B cell (primary cell): ENCODE data around the gene BICDL2. TPM values are rescaled to one million over a fixed set of nuclear protein-coding genes. Genes with fewer than 3 reads are reported as not detected.

Experiments used
- ATAC-seq: fragments of 200-7000 bp; cut with Tn5 transposase; one replicate; pipeline ENCODE4 v1.10.0; 2021; ENCODE audit warnings: low read depth, mild to moderate bottlenecking, moderate number of reproducible peaks, moderate library complexity
- CTCF ChIA-PET: fragments of 350-600 bp; sonication (Branson Sonifier 250); formaldehyde crosslinking; loops from one replicate; lab custom pipeline; 2021; ENCODE audit warnings: antibody characterized with exemption, inconsistent platforms; lab: Charles Lee
- POLR2A ChIA-PET: fragments of 350-600 bp; sonication (Branson Sonifier 250); formaldehyde crosslinking; loops from one replicate; lab custom pipeline; 2021; ENCODE audit warnings: antibody characterized with exemption; lab: Charles Lee
- DNase-seq: peaks from one replicate; pipeline ENCODE4 v3.0.0; 2013
- H2AFZ ChIP-seq: 2 replicates; pipeline ENCODE4 v1.6.1; 2012; ENCODE audit warnings: mild to moderate bottlenecking, low read depth, low read length; ENCODE audit not compliant: insufficient read depth, poor library complexity, severe bottlenecking
- H3K27ac ChIP-seq, 2 donors: 1 replicate in 1 of 2; 2 replicates in 1 of 2; pipeline ENCODE4 v1.5.1; 2012 to 2013; ENCODE audit warnings: low read length in 2 of 2, mild to moderate bottlenecking in 2 of 2, moderate library complexity in 1 of 2
- H3K27me3 ChIP-seq, 4 experiments: fragments of 200-600 bp in 1 of 4; sonication (generic) in 1 of 4; replicated peaks in 1 of 4; 1 replicate in 2 of 4; 2 replicates in 2 of 4; pipeline versions ENCODE4 v1.6.1 to v1.7.0; 2013 to 2016; ENCODE audit warnings: low read length in 3 of 4, mild to moderate bottlenecking in 2 of 4, mixed read lengths in 1 of 4, moderate library complexity in 1 of 4; ENCODE audit not compliant: insufficient read depth in 4 of 4, control insufficient read depth in 3 of 4; ENCODE audit errors: control extremely low read depth in 1 of 4
- H3K36me3 ChIP-seq, 2 experiments: replicated peaks in 1 of 2; 1 replicate in 1 of 2; 2 replicates in 1 of 2; pipeline versions ENCODE4 v1.6.1 to v1.7.1; 2013; ENCODE audit warnings: low read length in 1 of 2; ENCODE audit not compliant: insufficient read depth in 2 of 2, control insufficient read depth in 1 of 2; ENCODE audit errors: control extremely low read depth in 1 of 2, extremely low read depth in 1 of 2
- H3K4me1 ChIP-seq, 2 donors: fragments of 200-600 bp in 1 of 2; sonication (generic) in 1 of 2; 1 replicate in 1 of 2; 2 replicates in 1 of 2; pipeline versions ENCODE4 v1.5.1 to v1.6.1; 2013 to 2017; ENCODE audit warnings: low read length in 2 of 2; ENCODE audit not compliant: control insufficient read depth in 2 of 2, insufficient read depth in 2 of 2
- H3K4me2 ChIP-seq: replicated peaks from 2 replicates; pipeline ENCODE3; 2012; ENCODE audit warnings: mild to moderate bottlenecking, low read depth, low read length; ENCODE audit not compliant: poor library complexity, severe bottlenecking
- H3K4me3 ChIP-seq, 5 experiments: fragments of 200-600 bp in 1 of 5; sonication (generic) in 1 of 5; 1 replicate in 3 of 5; 2 replicates in 2 of 5; pipeline versions ENCODE4 v1.5.1 to v1.7.0; 2011 to 2016; ENCODE audit warnings: low read length in 4 of 5, mild to moderate bottlenecking in 4 of 5, low read depth in 2 of 5, control low read depth in 1 of 5, moderate library complexity in 1 of 5; ENCODE audit not compliant: insufficient read depth in 1 of 5; ENCODE audit errors: control extremely low read depth in 1 of 5, extremely low read depth in 1 of 5
- H3K79me2 ChIP-seq: fragments of 200-600 bp; sonication (generic); one replicate; pipeline ENCODE4 v1.6.0; 2016; ENCODE audit warnings: low read length; ENCODE audit not compliant: control insufficient read depth, insufficient read depth
- H3K9ac ChIP-seq: fragments of 200-600 bp; sonication (generic); 2 replicates; pipeline ENCODE4 v1.6.1; 2017; ENCODE audit warnings: mild to moderate bottlenecking, low read length, moderate library complexity
- H3K9me3 ChIP-seq, 3 donors: one replicate each; pipeline versions ENCODE4 v1.6.1 to v1.7.1; 2013; ENCODE audit warnings: low read length in 2 of 3; ENCODE audit not compliant: control insufficient read depth in 2 of 3, insufficient read depth in 1 of 3; ENCODE audit errors: control extremely low read depth in 1 of 3
- H4K20me1 ChIP-seq: 2 replicates; pipeline ENCODE4 v1.6.0; 2012; ENCODE audit warnings: mild to moderate bottlenecking, low read length; ENCODE audit not compliant: insufficient read depth, control insufficient read depth, poor library complexity, severe bottlenecking
- H3K27ac Mint-ChIP-seq: one replicate; pipeline ENCODE4 v1.8.0; 2021; ENCODE audit warnings: mixed read lengths
- H3K27me3 Mint-ChIP-seq: one replicate; pipeline ENCODE4 v1.8.0; 2021; ENCODE audit warnings: mixed read lengths
- H3K4me1 Mint-ChIP-seq: one replicate; pipeline ENCODE4 v1.8.0; 2021; ENCODE audit warnings: mixed read lengths
- H3K4me3 Mint-ChIP-seq: one replicate; pipeline ENCODE4 v1.8.0; 2021; ENCODE audit warnings: mixed read lengths
- H3K9me3 Mint-ChIP-seq: one replicate; pipeline ENCODE4 v1.8.0; 2022; ENCODE audit warnings: mixed read lengths; ENCODE audit not compliant: insufficient read depth
- CTCF ChIP-seq: fragments of 200-600 bp; IDR thresholded peaks from one replicate; pipeline ENCODE4 v1.8.0; 2022; ENCODE audit warnings: antibody characterized with exemption, mild to moderate bottlenecking
- EZH2 ChIP-seq: IDR thresholded peaks from 2 replicates; pipeline ENCODE4 v1.6.1; 2012; ENCODE audit warnings: borderline replicate concordance, low read depth, mild to moderate bottlenecking, moderate library complexity, low read length; ENCODE audit not compliant: insufficient read depth, poor library complexity, severe bottlenecking
- WGBS: methylation state at CpG from one replicate; pipeline ENCODE4 v1.1.5; 2013; ENCODE audit warnings: missing lambda C conversion rate; ENCODE audit not compliant: insufficient coverage; 5-methylcytosine and 5-hydroxymethylcytosine counted together
- intact Hi-C: fragments of 100-400 bp; cut with micrococcal nuclease; formaldehyde crosslinking; loops from one replicate; pipeline ENCODE4 v1.10.0; 2022
- polyA plus RNA-seq: library from polyadenylated mRNA; depleted of rRNA; stranded (reverse); fragments of >200 nt; gene quantifications from 2 replicates; pipeline ENCODE4 v1.2.3, GENCODE V29; 2012
- total RNA-seq, 2 donors: library from RNA; stranded (reverse); fragments of 120-200 nt in 1 of 2; gene quantifications; 1 replicate in 1 of 2; 2 replicates in 1 of 2; pipeline versions ENCODE4 v1.2.3 to v1.2.4, GENCODE V29; 2013 to 2022

The BICDL2 gene
- total and polyA plus RNA-seq, 2 donors (not counting 1 experiment from before 2014, with no cell fraction given): 0.20 TPM; not detected in 1

- Histone ChIP-seq H3K9me3 (no peaks in the 10 kb centered on the region), H2AFZ (no peak overlapping the region), H3K4me3 (no peak overlapping the region), H3K79me2 (no peaks in the 10 kb centered on the region), H3K4me2 (no peak overlapping the region), H3K27ac (no peak overlapping the region), H4K20me1 (no peaks in the 10 kb centered on the region), H3K4me1 (no peaks in the 10 kb centered on the region), H3K36me3 (no peaks in the 10 kb centered on the region), H3K9ac (no peak overlapping the region), H3K27me3 (peaks cover 0 to 3% (median 0%) of the 10 kb centered on the region in 4 experiments)
- intact Hi-C loops: no loop called here
- DNase-seq (no peak), ATAC-seq (no peak)
- POLR2A ChIA-PET: no interaction called here
- CTCF ChIA-PET: interaction anchor here (0.8 kb wide), 1 partner anchor 99 kb away, joined by 3 read pairs; no protein-coding TSS in a partner anchor
- H3K4me3 Mint-ChIP-seq: no peak overlapping the region
- 92% methylated on average over 11 of the region's 13 CpGs for WGBS
- H3K4me1 Mint-ChIP-seq: no peaks in the 10 kb centered on the region
- no peaks in the 10 kb centered on the region for H3K9me3 Mint-ChIP-seq
- TF ChIP-seq EZH2 (no peak), CTCF (no peak)
- no peak overlapping the region for H3K27ac Mint-ChIP-seq
- no peaks in the 10 kb centered on the region for H3K27me3 Mint-ChIP-seq
These were observed 40.4 kb downstream of the BICDL2 start for GRCh38 chr16:2996298-2996697.

- TF ChIP-seq EZH2 (no peak), CTCF (no peak)
- no peaks in the 10 kb centered on the region for H3K79me2 ChIP-seq
- 84% methylated on average over 4 of the region's 14 CpGs for WGBS
- Mint-ChIP-seq H3K4me1 (no peaks in the 10 kb centered on the region), H3K4me3 (no peak overlapping the region), H3K27ac (no peak overlapping the region), H3K27me3 (no peaks in the 10 kb centered on the region), H3K9me3 (no peaks in the 10 kb centered on the region)
- no peaks in the 10 kb centered on the region for H3K9me3 ChIP-seq
- no peak overlapping the region for H2AFZ ChIP-seq
- no peak overlapping the region for H3K4me3 ChIP-seq
- H3K4me1 ChIP-seq: no peaks in the 10 kb centered on the region
- peaks cover 0 to under 1% (median 0%) of the 10 kb centered on the region in 4 experiments for H3K27me3 ChIP-seq
- no peaks in the 10 kb centered on the region for H3K36me3 ChIP-seq
- ATAC-seq: no peak
- no peak for DNase-seq
- H3K9ac ChIP-seq: no peak overlapping the region
- H3K27ac ChIP-seq: no peak overlapping the region
- CTCF ChIA-PET: no interaction called here
- no peak overlapping the region for H3K4me2 ChIP-seq
- intact Hi-C loops: no loop called here
- POLR2A ChIA-PET: no interaction called here
- no peaks in the 10 kb centered on the region for H4K20me1 ChIP-seq
These were observed 44.2 kb downstream of the BICDL2 start for GRCh38 chr16:2992383-2993081.
